Muscle layer of colon (tissue), 2 donors: Measurements from ENCODE around the gene ACADS.
A peak's percentile ranks its signal among the peaks of the same experiment; 100 is the strongest.

Experiments used
- H3K27ac ChIP-seq: one replicate; pipeline ENCODE4 v1.7.0; 2013; ENCODE audit warnings: low read depth, mild to moderate bottlenecking, low read length, moderate library complexity
- H3K27me3 ChIP-seq, 2 donors: one replicate each; pipeline ENCODE4 v1.7.0; 2013; ENCODE audit warnings: low read length in 2 of 2, mild to moderate bottlenecking in 2 of 2; ENCODE audit not compliant: insufficient read depth in 2 of 2, control insufficient read depth in 1 of 2
- H3K36me3 ChIP-seq: one replicate; pipeline ENCODE4 v1.7.0; 2013; ENCODE audit warnings: mild to moderate bottlenecking, low read length; ENCODE audit not compliant: insufficient read depth
- H3K4me1 ChIP-seq: one replicate; pipeline ENCODE4 v1.7.0; 2013; ENCODE audit warnings: mild to moderate bottlenecking, low read length; ENCODE audit not compliant: insufficient read depth
- H3K4me3 ChIP-seq, 2 donors: one replicate each; pipeline ENCODE4 v1.7.0; 2013; ENCODE audit warnings: low read length in 2 of 2, low read depth in 1 of 2, mild to moderate bottlenecking in 1 of 2, moderate library complexity in 1 of 2
- H3K9ac ChIP-seq: one replicate; pipeline ENCODE4 v1.7.0; 2013; ENCODE audit warnings: low read length
- H3K9me3 ChIP-seq: one replicate; pipeline ENCODE4 v1.7.0; 2013; ENCODE audit warnings: mild to moderate bottlenecking, low read length
- donor health status: abdominal sarcoma.
- donor health status: Adenocarcinoma of cecum.

Gene ACADS

DNA sequence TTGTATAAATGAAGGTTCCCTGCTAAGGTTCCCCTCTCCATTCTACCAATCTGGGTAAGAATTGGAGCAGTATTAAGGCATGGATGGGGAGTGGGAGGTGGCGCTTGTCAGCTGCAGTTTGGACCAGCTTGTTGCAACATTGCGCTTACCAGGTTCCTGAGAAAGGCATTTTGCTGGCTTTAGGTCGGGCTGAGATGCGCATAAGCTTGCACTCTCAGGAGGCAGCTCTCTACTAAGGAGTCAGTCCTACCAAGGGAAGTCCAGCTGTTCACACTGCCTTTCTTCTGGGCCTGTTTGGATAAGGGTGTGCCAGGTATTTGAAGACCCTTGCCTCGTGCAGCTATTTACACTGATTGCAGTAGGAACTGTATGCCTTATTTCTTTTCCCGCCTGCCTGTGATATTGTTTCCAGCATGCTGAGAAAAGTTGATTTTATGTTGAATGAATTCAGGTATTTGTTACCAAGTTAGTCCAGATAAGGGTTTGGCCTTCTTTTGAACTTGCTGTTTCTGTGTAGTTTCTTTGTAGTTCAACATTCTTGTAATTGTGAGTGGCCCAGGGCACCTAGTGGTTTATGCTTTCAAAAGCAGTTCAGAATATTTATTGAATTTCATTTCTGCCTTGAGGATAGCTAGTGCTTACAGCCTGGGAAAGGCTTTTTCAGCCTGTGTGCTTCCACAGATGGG, 36.1 kb upstream of the ACADS start:
- peak overlapping the region in 1 of 2 donors; percentile 84 for H3K4me3 ChIP-seq
- no peak overlapping the region for H3K27ac ChIP-seq
- no peak overlapping the region for H3K9ac ChIP-seq
- no peaks in the 10 kb centered on the region for H3K27me3 ChIP-seq
- no peaks in the 10 kb centered on the region for H3K9me3 ChIP-seq
- peaks cover 4% of the 10 kb centered on the region for H3K36me3 ChIP-seq
- peaks cover 28% of the 10 kb centered on the region for H3K4me1 ChIP-seq

GRCh38 chr12:120690083-120690450, 35.6 kb upstream of the ACADS start:
- Histone ChIP-seq H3K27ac (no peak overlapping the region), H3K9ac (no peak overlapping the region), H3K27me3 (no peaks in the 10 kb centered on the region), H3K4me1 (peaks cover 28% of the 10 kb centered on the region), H3K9me3 (no peaks in the 10 kb centered on the region), H3K4me3 (no peak overlapping the region), H3K36me3 (peaks cover 9% of the 10 kb centered on the region)

DNA sequence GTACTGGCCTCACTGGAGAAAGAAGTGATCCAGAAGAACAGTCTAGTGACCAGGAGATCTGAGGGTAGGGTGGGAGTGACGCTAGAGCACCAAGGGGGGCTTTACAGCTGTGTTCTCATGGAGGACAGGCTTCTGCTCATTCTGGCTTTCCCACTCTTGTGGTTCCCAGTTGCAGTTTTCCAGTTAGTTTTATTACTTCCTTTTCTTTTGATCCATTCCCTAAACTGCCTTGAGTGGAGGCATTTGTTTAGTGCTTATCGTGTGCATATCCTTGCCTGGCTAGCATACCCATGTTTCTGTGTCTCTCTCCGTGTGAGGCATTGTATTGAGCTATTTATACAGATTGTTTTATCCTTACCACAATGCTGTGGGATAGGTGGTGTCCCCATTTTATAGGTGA, 34.6 kb upstream of the ACADS start:
- Histone ChIP-seq H3K9ac (no peak overlapping the region), H3K36me3 (peaks cover 18% of the 10 kb centered on the region), H3K9me3 (no peaks in the 10 kb centered on the region), H3K27me3 (no peaks in the 10 kb centered on the region), H3K27ac (no peak overlapping the region), H3K4me3 (no peak overlapping the region), H3K4me1 (peaks cover 28% of the 10 kb centered on the region)

DNA sequence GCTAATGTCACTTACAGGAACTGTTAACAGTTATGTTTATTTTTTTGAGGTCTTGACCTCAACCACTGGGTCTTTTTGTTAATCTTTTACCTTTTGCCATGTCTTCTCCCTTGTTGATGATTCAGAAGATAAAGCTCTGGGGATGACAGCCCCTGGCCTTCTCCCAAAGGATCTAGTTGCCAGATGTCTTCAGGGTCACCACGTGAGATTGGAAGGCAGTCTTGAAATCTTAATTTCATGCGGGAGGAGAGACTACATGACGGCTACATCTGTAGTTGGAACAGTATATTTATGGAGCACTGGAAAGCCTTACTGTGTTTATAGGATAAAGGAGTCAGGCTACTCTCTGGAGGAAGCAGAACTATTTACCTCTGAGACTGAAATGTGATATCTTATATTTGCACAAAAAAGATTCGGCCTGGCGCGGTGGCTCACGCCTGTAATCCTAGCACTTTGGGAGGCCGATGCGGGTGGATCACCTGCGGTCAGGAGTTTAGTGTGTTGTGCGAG, 33.0 kb upstream of the ACADS start:
- Histone ChIP-seq H3K9me3 (no peaks in the 10 kb centered on the region), H3K27ac (no peak overlapping the region), H3K4me1 (peaks cover 28% of the 10 kb centered on the region), H3K36me3 (peaks cover 34% of the 10 kb centered on the region), H3K9ac (no peak overlapping the region), H3K4me3 (no peak overlapping the region), H3K27me3 (no peaks in the 10 kb centered on the region)

DNA sequence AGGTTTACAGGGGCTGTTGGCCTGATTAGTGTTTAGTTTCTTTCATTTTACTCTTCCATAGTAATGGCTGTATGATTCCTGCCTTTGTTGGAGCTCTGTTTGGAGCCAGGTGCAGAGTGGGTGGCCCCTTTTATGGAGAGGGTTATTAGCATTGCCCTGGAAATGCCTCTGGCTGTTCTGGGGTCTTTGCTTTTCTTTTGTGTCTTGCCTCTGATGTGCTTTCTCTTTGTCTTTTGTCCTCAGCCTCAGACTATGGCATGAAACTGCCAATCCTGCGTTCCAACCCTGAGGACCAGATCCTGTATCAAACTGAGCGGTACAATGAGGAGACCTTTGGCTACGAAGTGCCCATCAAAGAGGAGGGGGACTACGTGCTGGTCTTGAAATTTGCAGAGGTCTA, 31.8 kb upstream of the ACADS start:
- Histone ChIP-seq H3K9me3 (no peaks in the 10 kb centered on the region), H3K4me1 (peaks cover 17% of the 10 kb centered on the region), H3K36me3 (peaks cover 46% of the 10 kb centered on the region), H3K9ac (no peak overlapping the region), H3K27me3 (no peaks in the 10 kb centered on the region), H3K27ac (no peak overlapping the region), H3K4me3 (no peak overlapping the region)

- Histone ChIP-seq H3K4me1 (peaks cover 10% of the 10 kb centered on the region), H3K27me3 (no peaks in the 10 kb centered on the region), H3K27ac (no peak overlapping the region), H3K9me3 (no peaks in the 10 kb centered on the region), H3K4me3 (no peak overlapping the region), H3K9ac (no peak overlapping the region), H3K36me3 (peaks cover 73% of the 10 kb centered on the region)
These were observed 29.0 kb upstream of the ACADS start for GRCh38 chr12:120696626-120697025.

DNA sequence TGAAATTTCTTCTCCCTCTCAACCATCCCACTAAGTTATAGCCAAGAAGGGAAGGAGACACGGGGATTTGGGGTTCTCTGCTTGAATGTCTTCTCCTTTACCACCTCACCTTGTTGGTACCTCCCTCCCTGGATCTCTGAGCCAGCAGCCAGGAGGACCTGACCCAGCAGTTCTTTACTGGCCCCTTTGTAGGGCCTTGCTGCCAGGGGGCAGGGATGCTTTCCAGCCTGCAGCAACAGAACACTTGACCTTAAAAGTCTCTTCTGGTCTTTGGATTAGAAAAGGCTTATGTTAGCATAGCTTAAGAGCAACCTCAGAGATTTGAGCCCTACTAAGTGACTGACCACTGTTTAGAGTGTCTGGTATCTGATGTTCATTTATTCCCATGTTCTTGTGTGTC, 28.3 kb upstream of the ACADS start:
- Histone ChIP-seq H3K27ac (no peak overlapping the region), H3K27me3 (no peaks in the 10 kb centered on the region), H3K4me1 (peaks cover 8% of the 10 kb centered on the region), H3K36me3 (peaks cover 77% of the 10 kb centered on the region), H3K4me3 (no peak overlapping the region), H3K9ac (no peak overlapping the region), H3K9me3 (no peaks in the 10 kb centered on the region)

DNA sequence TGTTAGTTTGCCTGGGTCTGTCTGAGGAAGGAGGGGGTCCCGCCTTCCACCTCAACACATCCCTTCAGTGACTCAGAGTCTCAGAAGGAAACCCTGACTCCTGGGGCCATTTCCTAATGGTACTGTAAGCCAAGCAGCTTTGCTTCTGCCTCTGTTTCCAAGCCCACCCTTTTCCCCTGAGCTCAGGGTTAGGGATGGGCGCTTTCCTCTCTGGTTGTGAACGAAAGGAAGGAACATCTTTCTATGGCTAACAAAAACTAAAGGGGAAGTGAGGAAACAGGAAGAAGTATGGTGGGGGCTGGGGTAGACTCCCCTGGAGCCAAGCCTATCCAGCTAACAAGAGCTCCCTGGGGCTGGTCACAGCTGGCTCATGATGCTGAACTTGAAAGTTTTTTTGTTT, 27.0 kb upstream of the ACADS start:
- no peak overlapping the region for H3K4me3 ChIP-seq
- H3K9ac ChIP-seq, result no peak overlapping the region
- H3K4me1 ChIP-seq, result no peaks in the 10 kb centered on the region
- no peaks in the 10 kb centered on the region for H3K9me3 ChIP-seq
- no peaks in the 10 kb centered on the region for H3K27me3 ChIP-seq
- H3K36me3 ChIP-seq, result peaks cover 84% of the 10 kb centered on the region
- no peak overlapping the region for H3K27ac ChIP-seq

DNA sequence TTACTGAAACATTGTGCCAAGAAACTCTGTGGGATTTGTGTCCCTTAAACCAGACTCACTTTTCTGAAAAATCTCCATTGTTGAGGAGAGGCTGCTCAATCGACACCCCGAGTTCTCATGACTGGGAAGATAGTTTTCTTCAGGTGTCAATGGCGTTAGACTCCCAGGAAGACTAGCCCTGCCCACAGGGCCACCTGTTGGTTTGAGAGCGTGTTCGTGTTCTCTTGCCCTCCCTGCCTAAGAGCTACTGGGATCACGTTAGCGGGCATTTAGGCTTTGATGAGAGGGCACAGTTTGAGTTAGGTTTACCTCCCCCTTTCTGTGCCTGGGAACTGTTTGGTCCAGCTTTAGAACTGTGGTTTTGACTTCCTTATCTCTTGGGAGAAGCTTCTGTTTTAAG, 26.1 kb upstream of the ACADS start:
- Histone ChIP-seq H3K36me3 (peaks cover 80% of the 10 kb centered on the region), H3K9me3 (no peaks in the 10 kb centered on the region), H3K4me1 (no peaks in the 10 kb centered on the region), H3K27me3 (no peaks in the 10 kb centered on the region), H3K4me3 (no peak overlapping the region), H3K9ac (no peak overlapping the region), H3K27ac (no peak overlapping the region)

- Histone ChIP-seq H3K9me3 (no peaks in the 10 kb centered on the region), H3K9ac (no peak overlapping the region), H3K27ac (no peak overlapping the region), H3K36me3 (peaks cover 67% of the 10 kb centered on the region), H3K27me3 (no peaks in the 10 kb centered on the region), H3K4me3 (no peak overlapping the region), H3K4me1 (no peaks in the 10 kb centered on the region)
These were observed 24.7 kb upstream of the ACADS start for GRCh38 chr12:120700886-120701285.

DNA sequence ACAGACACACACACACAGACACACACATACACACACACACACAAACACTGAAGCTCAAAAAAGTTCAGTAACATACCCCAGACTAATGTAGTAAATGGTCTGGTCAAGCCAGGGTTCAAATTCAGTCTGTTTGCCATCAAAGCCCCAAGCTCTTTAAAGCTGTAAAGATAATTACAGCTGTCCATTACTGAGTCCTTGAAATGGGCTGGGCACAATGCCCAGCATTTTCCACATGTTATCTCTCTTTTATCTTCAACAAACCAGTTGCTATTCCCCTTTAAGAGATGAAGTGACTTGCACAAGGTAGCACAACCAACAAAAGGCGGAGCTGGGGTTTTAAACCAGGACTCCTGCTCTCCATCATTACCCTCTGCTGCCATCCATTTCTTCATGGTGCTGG, 23.0 kb upstream of the ACADS start:
- H3K4me3 ChIP-seq, result no peak overlapping the region
- no peak overlapping the region for H3K27ac ChIP-seq
- no peaks in the 10 kb centered on the region for H3K9me3 ChIP-seq
- H3K27me3 ChIP-seq, result no peaks in the 10 kb centered on the region
- no peak overlapping the region for H3K9ac ChIP-seq
- H3K36me3 ChIP-seq, result peaks cover 50% of the 10 kb centered on the region
- no peaks in the 10 kb centered on the region for H3K4me1 ChIP-seq

- no peaks in the 10 kb centered on the region for H3K4me1 ChIP-seq
- H3K36me3 ChIP-seq, result peaks cover 42% of the 10 kb centered on the region
- H3K27me3 ChIP-seq, result no peaks in the 10 kb centered on the region
- H3K9ac ChIP-seq, result no peak overlapping the region
- no peaks in the 10 kb centered on the region for H3K9me3 ChIP-seq
- no peak overlapping the region for H3K27ac ChIP-seq
- no peak overlapping the region for H3K4me3 ChIP-seq
These were observed 22.2 kb upstream of the ACADS start for GRCh38 chr12:120703311-120703942.
